ENCODE data around the gene C1RL. TPM values are rescaled to one million over a fixed set of nuclear protein-coding genes. Genes with fewer than 3 reads are reported as not detected.

Gene C1RL
- total and polyA plus RNA-seq, 2 experiments from 2014 or later: 26.4 to 64.5 TPM

DNA sequence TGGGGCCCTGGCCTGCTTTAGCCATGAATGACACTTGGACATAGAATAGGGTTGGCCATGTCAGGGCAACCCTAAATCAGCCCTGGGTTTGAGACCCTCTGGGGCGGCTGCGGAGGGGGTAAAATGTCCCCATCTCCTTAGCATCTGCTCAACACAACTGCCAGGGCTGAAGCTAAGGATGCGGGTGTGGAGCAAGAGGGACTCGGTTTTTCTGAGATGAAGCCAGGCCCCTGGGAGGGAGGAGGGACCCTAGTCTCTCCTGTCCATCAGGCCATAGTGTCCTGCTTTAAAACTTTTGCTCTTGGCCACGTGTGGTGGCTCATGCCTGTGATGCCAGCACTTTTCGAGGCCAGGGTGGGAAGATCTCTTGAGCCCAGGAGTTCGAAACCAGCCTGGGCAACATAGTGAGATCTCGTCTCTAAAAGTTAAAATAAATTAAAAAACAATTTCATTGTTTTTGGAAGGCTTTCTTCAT lies 16.0 kb downstream of the C1RL start:
- TF ChIP-seq EZH2 (IDR thresholded peaks at IDR 0.05; ENCODE audit: borderline replicate concordance) (no peak), EZH2phosphoT487 (IDR thresholded peaks at IDR 0.05; ENCODE audit: low read depth, severe bottlenecking, unreplicated experiment) (no peak)
- TF ChIP-seq, protein P1, sequence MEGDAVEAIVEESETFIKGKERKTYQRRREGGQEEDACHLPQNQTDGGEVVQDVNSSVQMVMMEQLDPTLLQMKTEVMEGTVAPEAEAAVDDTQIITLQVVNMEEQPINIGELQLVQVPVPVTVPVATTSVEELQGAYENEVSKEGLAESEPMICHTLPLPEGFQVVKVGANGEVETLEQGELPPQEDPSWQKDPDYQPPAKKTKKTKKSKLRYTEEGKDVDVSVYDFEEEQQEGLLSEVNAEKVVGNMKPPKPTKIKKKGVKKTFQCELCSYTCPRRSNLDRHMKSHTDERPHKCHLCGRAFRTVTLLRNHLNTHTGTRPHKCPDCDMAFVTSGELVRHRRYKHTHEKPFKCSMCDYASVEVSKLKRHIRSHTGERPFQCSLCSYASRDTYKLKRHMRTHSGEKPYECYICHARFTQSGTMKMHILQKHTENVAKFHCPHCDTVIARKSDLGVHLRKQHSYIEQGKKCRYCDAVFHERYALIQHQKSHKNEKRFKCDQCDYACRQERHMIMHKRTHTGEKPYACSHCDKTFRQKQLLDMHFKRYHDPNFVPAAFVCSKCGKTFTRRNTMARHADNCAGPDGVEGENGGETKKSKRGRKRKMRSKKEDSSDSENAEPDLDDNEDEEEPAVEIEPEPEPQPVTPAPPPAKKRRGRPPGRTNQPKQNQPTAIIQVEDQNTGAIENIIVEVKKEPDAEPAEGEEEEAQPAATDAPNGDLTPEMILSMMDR (IDR thresholded peaks at IDR 0.05; ENCODE audit: poor library complexity): no peak
- no peak overlapping the region for H3K4me3 ChIP-seq
- H3K4me1 ChIP-seq (ENCODE audit: insufficient read depth): no peaks in the 10 kb centered on the region
- H3K27ac ChIP-seq: no peak overlapping the region
- H3K9me3 ChIP-seq (ENCODE audit: low read depth): no peaks in the 10 kb centered on the region
- no peaks in the 10 kb centered on the region for H3K9me2 ChIP-seq (replicated peaks; ENCODE audit: insufficient read depth)
- H3K27me3 ChIP-seq: no peaks in the 10 kb centered on the region
- no peak overlapping the region for H2AFZ ChIP-seq
- no peaks in the 10 kb centered on the region for H4K20me1 ChIP-seq (ENCODE audit: insufficient read depth, poor library complexity, severe bottlenecking)
- no peak for DNase-seq (ENCODE audit: low spot score)
- no peaks in the 10 kb centered on the region for H3K36me3 ChIP-seq (replicated peaks; ENCODE audit: insufficient read depth, low read depth)
- H3K4me2 ChIP-seq: no peak overlapping the region
- no peaks in the 10 kb centered on the region for H3K79me2 ChIP-seq
- 88% methylated on average over 8 of the region's 8 CpGs for WGBS (ENCODE audit: low lambda C conversion rate, missing lambda C conversion rate)

DNA sequence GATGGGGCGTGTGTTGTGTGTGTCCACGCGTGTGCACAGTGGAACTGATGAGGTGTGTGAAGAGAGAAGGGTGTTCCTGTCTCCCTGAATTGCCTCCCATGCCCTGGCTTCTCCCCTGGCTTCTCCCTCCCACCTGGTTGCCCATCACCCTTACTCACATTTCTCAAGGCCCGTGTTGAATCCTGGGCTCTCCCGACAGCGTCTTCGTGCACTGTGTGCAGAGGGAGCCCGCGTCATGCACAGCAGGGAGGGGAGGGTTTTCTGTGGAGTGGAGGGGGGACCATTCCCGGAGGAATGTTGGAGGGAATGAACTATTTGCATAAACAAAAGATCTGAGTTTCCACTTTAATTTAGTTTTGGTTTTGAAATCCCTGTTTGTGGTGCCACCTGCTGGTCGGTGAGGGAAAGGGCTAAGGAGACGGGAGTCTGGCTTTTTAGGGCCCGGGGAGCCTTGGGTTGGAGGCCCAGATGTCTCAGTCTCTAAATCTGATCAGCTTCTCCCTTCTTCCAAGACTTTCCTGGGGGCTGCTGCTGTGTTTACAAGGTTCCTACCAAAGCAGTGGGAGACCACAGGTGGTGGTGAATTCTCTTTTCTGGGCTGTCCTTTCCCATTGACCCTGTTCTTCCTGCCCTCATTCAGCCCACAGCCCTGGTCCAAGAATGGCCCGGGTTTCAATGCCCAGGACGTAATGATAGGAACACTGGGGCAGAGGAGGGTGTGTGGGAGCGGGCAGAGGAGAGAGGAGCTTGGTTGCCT lies 16.6 kb downstream of the C1RL start, which contains the start of gene C1R:
Gene C1R (minus strand): TSS at position 217 of the 757 bp plus-strand sequence. CDS start 57 bp downstream, at position 160.
- Histone ChIP-seq H3K4me2 (peak within 1 kb of the TSS; percentile 75), H3K4me1 (ENCODE audit: insufficient read depth) (no peaks in the 10 kb centered on the region), H4K20me1 (ENCODE audit: insufficient read depth, poor library complexity, severe bottlenecking) (no peaks in the 10 kb centered on the region), H3K27me3 (no peaks in the 10 kb centered on the region), H3K9me3 (ENCODE audit: low read depth) (no peaks in the 10 kb centered on the region), H3K27ac (peak within 1 kb of the TSS; percentile 3), H2AFZ (peak within 1 kb of the TSS; percentile 27), H3K9me2 (replicated peaks; ENCODE audit: insufficient read depth) (no peaks in the 10 kb centered on the region), H3K4me3 (peak within 1 kb of the TSS; percentile 8), H3K79me2 (no peaks in the 10 kb centered on the region), H3K36me3 (replicated peaks; ENCODE audit: insufficient read depth, low read depth) (no peaks in the 10 kb centered on the region)
- TF ChIP-seq, protein P1 (IDR thresholded peaks at IDR 0.05; ENCODE audit: poor library complexity): peak; percentile 93
- no peak for TF ChIP-seq EZH2phosphoT487 (IDR thresholded peaks at IDR 0.05; ENCODE audit: low read depth, severe bottlenecking, unreplicated experiment)
- peak; percentile 84 for DNase-seq (ENCODE audit: low spot score)
- 28% methylated on average over 16 of the region's 16 CpGs for WGBS (ENCODE audit: low lambda C conversion rate, missing lambda C conversion rate)

DNA sequence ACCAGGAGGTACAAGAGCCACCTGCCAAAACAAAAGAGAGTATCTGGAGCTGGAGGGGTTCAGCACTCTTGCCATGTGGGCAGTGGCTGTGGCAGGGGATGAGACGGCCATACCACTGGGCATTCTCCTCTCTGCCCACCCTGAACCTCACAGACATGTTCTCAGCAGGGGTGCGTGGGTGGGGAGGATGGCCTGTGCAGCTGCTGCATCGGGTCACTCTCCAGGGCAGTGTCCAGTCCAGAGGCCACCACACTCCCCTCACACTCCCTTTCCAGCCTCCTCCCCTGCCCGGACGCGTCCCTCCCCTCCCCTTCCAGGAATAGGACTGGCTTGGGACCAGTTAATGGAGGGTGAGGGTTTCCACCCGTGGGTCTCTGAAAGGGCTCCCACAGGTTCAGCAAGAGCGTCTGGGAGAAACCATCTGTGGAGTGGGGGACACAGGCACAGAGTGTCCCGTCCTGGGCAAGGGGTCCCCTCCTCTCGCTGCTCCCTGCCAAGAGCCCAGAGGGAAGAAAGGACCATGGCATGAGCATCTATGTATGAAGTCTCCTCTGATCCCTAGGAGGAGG lies 17.3 kb downstream of the C1RL start:
- peak overlapping the region; percentile 27 for H2AFZ ChIP-seq
- no peak for DNase-seq (ENCODE audit: low spot score)
- no peaks in the 10 kb centered on the region for H3K36me3 ChIP-seq (replicated peaks; ENCODE audit: insufficient read depth, low read depth)
- TF ChIP-seq EZH2 (IDR thresholded peaks at IDR 0.05; ENCODE audit: borderline replicate concordance) (no peak), EZH2phosphoT487 (IDR thresholded peaks at IDR 0.05; ENCODE audit: low read depth, severe bottlenecking, unreplicated experiment) (no peak)
- TF ChIP-seq, protein P1 (IDR thresholded peaks at IDR 0.05; ENCODE audit: poor library complexity): no peak
- H3K4me2 ChIP-seq: peak overlapping the region; percentile 75
- no peaks in the 10 kb centered on the region for H3K9me2 ChIP-seq (replicated peaks; ENCODE audit: insufficient read depth)
- peak overlapping the region; percentile 8 for H3K4me3 ChIP-seq
- no peaks in the 10 kb centered on the region for H3K9me3 ChIP-seq (ENCODE audit: low read depth)
- no peaks in the 10 kb centered on the region for H3K4me1 ChIP-seq (ENCODE audit: insufficient read depth)
- H3K27me3 ChIP-seq: no peaks in the 10 kb centered on the region
- H3K27ac ChIP-seq: peak overlapping the region; percentile 3
- WGBS (ENCODE audit: low lambda C conversion rate, missing lambda C conversion rate): 73% methylated on average over 8 of the region's 10 CpGs
- no peaks in the 10 kb centered on the region for H3K79me2 ChIP-seq
- no peaks in the 10 kb centered on the region for H4K20me1 ChIP-seq (ENCODE audit: insufficient read depth, poor library complexity, severe bottlenecking)

Measured in hepatocyte (in vitro differentiated cells).